ENCODE results near the gene TTLL9.

Gene TTLL9

GRCh38 chr20:31974951-31975487, 104.6 kb downstream of the TTLL9 start:
- no peaks in the 10 kb centered on the region for H3K4me1 ChIP-seq (ENCODE audit: control insufficient read depth in 2 of 2, insufficient read depth in 2 of 2, low read length in 2 of 2)
- no peak overlapping the region for H3K27ac ChIP-seq (ENCODE audit: low read depth in 2 of 2, low read length in 2 of 2)
- H3K36me3 ChIP-seq (ENCODE audit: control insufficient read depth in 2 of 2, insufficient read depth in 2 of 2, low read length in 2 of 2), result no peaks in the 10 kb centered on the region
- H3K9me3 ChIP-seq (ENCODE audit: control insufficient read depth in 2 of 2, low read length in 2 of 2), result no peaks in the 10 kb centered on the region
- H3K4me3 ChIP-seq (ENCODE audit: low read length in 2 of 2), result no peak overlapping the region
- H3K27me3 ChIP-seq (ENCODE audit: control insufficient read depth in 2 of 2, insufficient read depth in 2 of 2, low read length in 2 of 2), result peaks cover 5 to 10% of the 10 kb centered on the region in 2 donors
- H3K9ac ChIP-seq (ENCODE audit: low read depth in 1 of 2, low read length in 2 of 2), result no peak overlapping the region

GRCh38 chr20:31975874-31976273, 105.4 kb downstream of the TTLL9 start:
- Histone ChIP-seq H3K27me3 (ENCODE audit: control insufficient read depth in 2 of 2, insufficient read depth in 2 of 2, low read length in 2 of 2) (peaks cover 3 to 10% of the 10 kb centered on the region in 2 donors), H3K4me3 (ENCODE audit: low read length in 2 of 2) (no peak overlapping the region), H3K9ac (ENCODE audit: low read depth in 1 of 2, low read length in 2 of 2) (no peak overlapping the region), H3K4me1 (ENCODE audit: control insufficient read depth in 2 of 2, insufficient read depth in 2 of 2, low read length in 2 of 2) (no peaks in the 10 kb centered on the region), H3K27ac (ENCODE audit: low read depth in 2 of 2, low read length in 2 of 2) (no peak overlapping the region), H3K9me3 (ENCODE audit: control insufficient read depth in 2 of 2, low read length in 2 of 2) (no peaks in the 10 kb centered on the region), H3K36me3 (ENCODE audit: control insufficient read depth in 2 of 2, insufficient read depth in 2 of 2, low read length in 2 of 2) (no peaks in the 10 kb centered on the region)

- Histone ChIP-seq H3K27ac (ENCODE audit: low read depth in 2 of 2, low read length in 2 of 2) (no peak overlapping the region), H3K27me3 (ENCODE audit: control insufficient read depth in 2 of 2, insufficient read depth in 2 of 2, low read length in 2 of 2) (peaks cover 0 to 10% of the 10 kb centered on the region in 2 donors), H3K9ac (ENCODE audit: low read depth in 1 of 2, low read length in 2 of 2) (no peak overlapping the region), H3K36me3 (ENCODE audit: control insufficient read depth in 2 of 2, insufficient read depth in 2 of 2, low read length in 2 of 2) (no peaks in the 10 kb centered on the region), H3K4me3 (ENCODE audit: low read length in 2 of 2) (no peak overlapping the region), H3K4me1 (ENCODE audit: control insufficient read depth in 2 of 2, insufficient read depth in 2 of 2, low read length in 2 of 2) (no peaks in the 10 kb centered on the region), H3K9me3 (ENCODE audit: control insufficient read depth in 2 of 2, low read length in 2 of 2) (no peaks in the 10 kb centered on the region)
These were observed 106.6 kb downstream of the TTLL9 start for GRCh38 chr20:31977080-31977479.

GRCh38 chr20:31979713-31980426, 109.4 kb downstream of the TTLL9 start:
- Histone ChIP-seq H3K4me3 (ENCODE audit: low read length in 2 of 2) (no peak overlapping the region), H3K9ac (ENCODE audit: low read depth in 1 of 2, low read length in 2 of 2) (no peak overlapping the region), H3K9me3 (ENCODE audit: control insufficient read depth in 2 of 2, low read length in 2 of 2) (no peaks in the 10 kb centered on the region), H3K36me3 (ENCODE audit: control insufficient read depth in 2 of 2, insufficient read depth in 2 of 2, low read length in 2 of 2) (no peaks in the 10 kb centered on the region), H3K27ac (ENCODE audit: low read depth in 2 of 2, low read length in 2 of 2) (no peak overlapping the region), H3K4me1 (ENCODE audit: control insufficient read depth in 2 of 2, insufficient read depth in 2 of 2, low read length in 2 of 2) (no peaks in the 10 kb centered on the region), H3K27me3 (ENCODE audit: control insufficient read depth in 2 of 2, insufficient read depth in 2 of 2, low read length in 2 of 2) (peaks cover 0 to 4% of the 10 kb centered on the region in 2 donors)

- Histone ChIP-seq H3K4me3 (ENCODE audit: low read length in 2 of 2) (no peak overlapping the region), H3K27me3 (ENCODE audit: control insufficient read depth in 2 of 2, insufficient read depth in 2 of 2, low read length in 2 of 2) (no peaks in the 10 kb centered on the region), H3K27ac (ENCODE audit: low read depth in 2 of 2, low read length in 2 of 2) (no peak overlapping the region), H3K9ac (ENCODE audit: low read depth in 1 of 2, low read length in 2 of 2) (no peak overlapping the region), H3K4me1 (ENCODE audit: control insufficient read depth in 2 of 2, insufficient read depth in 2 of 2, low read length in 2 of 2) (no peaks in the 10 kb centered on the region), H3K9me3 (ENCODE audit: control insufficient read depth in 2 of 2, low read length in 2 of 2) (no peaks in the 10 kb centered on the region), H3K36me3 (ENCODE audit: control insufficient read depth in 2 of 2, insufficient read depth in 2 of 2, low read length in 2 of 2) (no peaks in the 10 kb centered on the region)
These were observed 111.3 kb downstream of the TTLL9 start for GRCh38 chr20:31981784-31982183.

GRCh38 chr20:31984981-31985471, 114.6 kb downstream of the TTLL9 start:
- Histone ChIP-seq H3K27me3 (ENCODE audit: control insufficient read depth in 2 of 2, insufficient read depth in 2 of 2, low read length in 2 of 2) (no peaks in the 10 kb centered on the region), H3K36me3 (ENCODE audit: control insufficient read depth in 2 of 2, insufficient read depth in 2 of 2, low read length in 2 of 2) (no peaks in the 10 kb centered on the region), H3K4me3 (ENCODE audit: low read length in 2 of 2) (no peak overlapping the region), H3K4me1 (ENCODE audit: control insufficient read depth in 2 of 2, insufficient read depth in 2 of 2, low read length in 2 of 2) (no peaks in the 10 kb centered on the region), H3K27ac (ENCODE audit: low read depth in 2 of 2, low read length in 2 of 2) (no peak overlapping the region), H3K9ac (ENCODE audit: low read depth in 1 of 2, low read length in 2 of 2) (no peak overlapping the region), H3K9me3 (ENCODE audit: control insufficient read depth in 2 of 2, low read length in 2 of 2) (no peaks in the 10 kb centered on the region)

- H3K27me3 ChIP-seq (ENCODE audit: control insufficient read depth in 2 of 2, insufficient read depth in 2 of 2, low read length in 2 of 2), result no peaks in the 10 kb centered on the region
- no peaks in the 10 kb centered on the region for H3K36me3 ChIP-seq (ENCODE audit: control insufficient read depth in 2 of 2, insufficient read depth in 2 of 2, low read length in 2 of 2)
- H3K27ac ChIP-seq (ENCODE audit: low read depth in 2 of 2, low read length in 2 of 2), result no peak overlapping the region
- H3K9me3 ChIP-seq (ENCODE audit: control insufficient read depth in 2 of 2, low read length in 2 of 2), result no peaks in the 10 kb centered on the region
- no peak overlapping the region for H3K9ac ChIP-seq (ENCODE audit: low read depth in 1 of 2, low read length in 2 of 2)
- H3K4me3 ChIP-seq (ENCODE audit: low read length in 2 of 2), result no peak overlapping the region
- no peaks in the 10 kb centered on the region for H3K4me1 ChIP-seq (ENCODE audit: control insufficient read depth in 2 of 2, insufficient read depth in 2 of 2, low read length in 2 of 2)
These were observed 117.3 kb downstream of the TTLL9 start for GRCh38 chr20:31987744-31988143.

GRCh38 chr20:31988430-31989015, 118.1 kb downstream of the TTLL9 start:
- no peaks in the 10 kb centered on the region for H3K27me3 ChIP-seq (ENCODE audit: control insufficient read depth in 2 of 2, insufficient read depth in 2 of 2, low read length in 2 of 2)
- no peak overlapping the region for H3K4me3 ChIP-seq (ENCODE audit: low read length in 2 of 2)

GRCh38 chr20:31989030-31989645, 118.7 kb downstream of the TTLL9 start:
- H3K36me3 ChIP-seq (ENCODE audit: control insufficient read depth in 2 of 2, insufficient read depth in 2 of 2, low read length in 2 of 2), result no peaks in the 10 kb centered on the region
- no peak overlapping the region for H3K9ac ChIP-seq (ENCODE audit: low read depth in 1 of 2, low read length in 2 of 2)
- no peak overlapping the region for H3K27ac ChIP-seq (ENCODE audit: low read depth in 2 of 2, low read length in 2 of 2)
- H3K27me3 ChIP-seq (ENCODE audit: control insufficient read depth in 2 of 2, insufficient read depth in 2 of 2, low read length in 2 of 2), result peaks cover 1 to 3% of the 10 kb centered on the region in 2 donors
- no peaks in the 10 kb centered on the region for H3K4me1 ChIP-seq (ENCODE audit: control insufficient read depth in 2 of 2, insufficient read depth in 2 of 2, low read length in 2 of 2)
- no peak overlapping the region for H3K4me3 ChIP-seq (ENCODE audit: low read length in 2 of 2)
- H3K9me3 ChIP-seq (ENCODE audit: control insufficient read depth in 2 of 2, low read length in 2 of 2), result no peaks in the 10 kb centered on the region

More at GRCh38 chr20:31988430-31989015, 118.1 kb downstream of the TTLL9 start:
- Histone ChIP-seq H3K27ac (ENCODE audit: low read depth in 2 of 2, low read length in 2 of 2) (no peak overlapping the region), H3K9me3 (ENCODE audit: control insufficient read depth in 2 of 2, low read length in 2 of 2) (no peaks in the 10 kb centered on the region), H3K9ac (ENCODE audit: low read depth in 1 of 2, low read length in 2 of 2) (no peak overlapping the region), H3K4me1 (ENCODE audit: control insufficient read depth in 2 of 2, insufficient read depth in 2 of 2, low read length in 2 of 2) (no peaks in the 10 kb centered on the region), H3K36me3 (ENCODE audit: control insufficient read depth in 2 of 2, insufficient read depth in 2 of 2, low read length in 2 of 2) (no peaks in the 10 kb centered on the region)

Data from mucosa of rectum (tissue), 2 donors.